Mononuclear cell (primary cell): Measurements from ENCODE around the gene MAD1L1. TPM values are rescaled to one million over a fixed set of nuclear protein-coding genes. Genes with fewer than 3 reads are reported as not detected.
"Not testable (repeated sequence)": the region's sequence is repeated elsewhere in the genome, so short reads cannot be mapped to it uniquely, and the experiment has no call there.

Source experiments
- H3K27me3 ChIP-seq: 2 replicates; pipeline ENCODE4 v1.6.0; 2011; ENCODE audit warnings: low read length, control low read depth; ENCODE audit not compliant: insufficient read depth
- H3K4me1 ChIP-seq: 2 replicates; pipeline ENCODE4 v1.5.1; 2011; ENCODE audit warnings: mild to moderate bottlenecking, low read length, control low read depth; ENCODE audit not compliant: insufficient read depth
- H3K4me3 ChIP-seq: 2 replicates; pipeline ENCODE4 v1.5.1; 2011; ENCODE audit warnings: mild to moderate bottlenecking, low read length, moderate library complexity
- H3K9me3 ChIP-seq: 2 replicates; pipeline ENCODE4 v1.5.1; 2011; ENCODE audit warnings: low read depth, mild to moderate bottlenecking, control low read depth, low read length
- total RNA-seq: library from RNA; depleted of rRNA; stranded (reverse); fragments of >200 nt; gene quantifications from one replicate; pipeline ENCODE4 v1.2.3, GENCODE V29; 2012

MAD1L1 gene
- total RNA-seq, 1 donor = 74.2 TPM

DNA sequence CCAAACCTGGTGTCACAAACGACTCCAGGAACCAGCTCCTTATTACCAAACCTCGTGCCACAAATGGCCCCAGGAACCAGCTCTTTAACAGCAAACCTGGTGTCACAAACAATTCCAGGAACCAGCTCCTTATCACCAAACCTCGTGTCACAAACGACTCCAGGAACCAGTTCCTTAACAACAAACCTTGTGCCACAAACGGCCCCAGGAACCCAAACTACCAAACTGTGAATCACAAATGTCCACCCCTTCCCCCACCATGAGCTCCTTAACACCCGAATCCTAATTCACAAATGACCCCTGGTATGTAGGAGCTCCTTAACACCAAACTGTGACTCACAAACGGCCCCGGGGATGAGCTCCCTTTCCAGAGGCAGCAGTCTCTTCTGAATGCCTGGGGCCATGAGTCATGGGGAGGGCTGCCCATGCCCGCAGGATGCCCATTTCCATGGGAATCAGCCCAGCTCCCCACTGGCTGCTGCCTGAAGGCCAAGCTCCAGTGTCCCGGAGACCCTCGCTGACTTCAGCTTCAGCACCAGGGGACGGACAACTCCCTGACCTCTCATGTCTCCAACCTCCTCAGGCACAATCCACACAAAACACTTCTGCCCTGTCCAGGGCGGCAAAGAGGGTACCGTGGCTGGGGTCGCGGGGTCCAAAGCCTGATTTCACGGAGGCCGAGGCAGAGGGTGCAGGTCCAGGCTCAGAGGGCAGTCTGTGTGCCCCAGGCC is 349.5 kb downstream of the MAD1L1 start:
- Histone ChIP-seq H3K9me3 (peaks cover 2% of the 10 kb centered on the region), H3K27me3 (no peaks in the 10 kb centered on the region), H3K4me3 (no peak overlapping the region), H3K4me1 (no peaks in the 10 kb centered on the region)

DNA sequence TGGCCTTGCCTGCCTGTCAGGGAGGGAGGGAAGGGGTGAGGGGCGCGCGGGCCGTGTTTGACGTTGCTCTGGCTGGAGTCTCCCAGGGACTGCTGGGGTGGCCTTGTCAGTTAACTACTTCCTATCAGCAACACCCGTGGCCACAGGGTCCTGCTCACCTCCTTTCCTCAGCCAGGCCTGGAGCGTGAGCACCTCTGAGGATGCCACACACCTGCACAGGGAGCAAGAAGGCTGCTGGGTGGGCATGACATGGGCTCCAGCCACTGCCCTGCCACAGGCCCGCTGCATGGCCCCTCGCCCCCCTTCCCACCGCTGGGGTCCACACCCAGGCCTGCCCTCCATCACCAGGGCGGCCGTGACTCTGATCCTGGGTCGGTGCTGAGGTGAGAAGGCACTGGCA is 350.3 kb downstream of the MAD1L1 start:
- Histone ChIP-seq H3K27me3 (no peaks in the 10 kb centered on the region), H3K9me3 (peaks cover 6% of the 10 kb centered on the region), H3K4me3 (no peak overlapping the region), H3K4me1 (no peaks in the 10 kb centered on the region)

DNA sequence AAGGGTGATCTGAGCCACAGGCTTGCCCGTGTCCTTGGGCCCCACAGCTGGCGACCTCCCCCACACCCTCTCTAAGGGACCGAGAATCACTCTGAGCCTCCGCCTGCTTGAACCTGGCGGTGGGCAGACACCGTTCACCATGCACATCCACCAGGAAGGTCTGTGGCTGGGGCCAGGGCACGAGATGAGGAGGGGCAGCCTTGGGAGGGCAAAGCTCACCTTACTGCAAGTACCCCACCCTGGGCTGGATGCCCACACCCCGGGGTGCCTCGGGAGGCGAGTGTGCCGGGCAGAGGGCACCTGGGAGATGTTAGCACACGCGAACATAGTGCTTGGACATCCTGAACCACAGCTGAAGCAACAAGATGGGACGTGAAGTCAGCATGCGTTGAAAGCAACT is 350.8 kb downstream of the MAD1L1 start:
- H3K4me1 ChIP-seq = no peaks in the 10 kb centered on the region
- H3K27me3 ChIP-seq = no peaks in the 10 kb centered on the region
- H3K4me3 ChIP-seq = no peak overlapping the region
- peaks cover 6% of the 10 kb centered on the region for H3K9me3 ChIP-seq

DNA sequence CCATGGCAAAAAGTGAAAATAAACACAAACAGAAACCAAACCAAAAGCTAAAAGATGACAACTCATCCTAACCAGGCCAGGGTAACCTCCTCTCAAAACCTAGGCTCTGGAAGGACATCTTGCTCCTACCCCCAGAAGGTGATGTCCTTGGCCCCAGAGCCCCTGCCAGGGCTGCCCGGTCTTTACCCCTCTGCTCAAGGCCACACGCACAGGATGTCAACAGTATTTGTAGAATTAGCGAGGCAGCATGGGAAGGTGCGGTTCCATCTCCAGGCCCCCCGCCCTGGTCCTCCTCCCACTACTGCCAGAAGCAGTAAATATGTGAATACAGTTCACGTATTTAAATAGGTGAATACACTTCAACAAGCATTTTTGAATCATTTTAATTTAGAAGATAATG is 356.1 kb downstream of the MAD1L1 start:
- H3K4me1 ChIP-seq, H3K9me3 ChIP-seq, H3K4me3 ChIP-seq, H3K27me3 ChIP-seq: not testable (repeated sequence)

DNA sequence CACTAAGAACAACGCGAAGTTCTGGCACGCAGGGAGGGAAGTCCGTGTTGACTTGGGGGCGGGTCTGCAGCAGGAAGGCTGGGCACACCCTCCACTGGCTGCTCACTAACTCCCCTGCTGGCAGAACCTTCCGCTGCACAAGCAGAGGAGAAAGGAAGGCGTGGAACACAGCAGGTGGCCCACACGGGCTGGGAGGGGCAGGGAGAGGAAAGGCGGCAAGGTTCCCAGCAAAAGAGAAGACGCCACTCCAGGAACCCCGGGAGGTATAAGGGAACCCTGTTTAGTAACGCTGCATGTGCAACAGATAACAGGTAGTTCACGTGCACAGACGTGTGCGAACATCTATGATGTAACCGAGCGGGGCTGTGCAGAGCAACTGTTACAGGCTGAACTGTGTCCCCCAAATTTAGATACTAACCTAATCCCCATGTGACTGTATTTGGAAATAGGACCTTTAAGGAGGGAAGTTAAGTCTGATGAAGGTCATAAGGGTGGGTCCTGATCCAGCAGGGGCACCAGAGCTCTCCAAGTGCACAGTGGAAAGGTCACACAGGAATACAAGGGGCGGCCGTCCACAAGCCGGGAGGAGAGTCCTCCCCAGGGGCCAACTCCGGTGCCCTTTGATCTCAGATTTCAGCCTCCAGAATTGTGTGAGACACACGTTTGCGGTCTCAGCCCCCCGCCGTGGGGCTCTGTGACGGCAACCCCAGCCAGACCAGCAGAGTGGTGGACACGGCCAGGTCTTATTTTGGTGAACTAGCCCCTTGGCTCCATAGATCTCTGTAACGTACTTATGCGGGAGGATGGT is 357.1 kb downstream of the MAD1L1 start:
- not testable (repeated sequence) for H3K9me3 ChIP-seq, H3K4me3 ChIP-seq

DNA sequence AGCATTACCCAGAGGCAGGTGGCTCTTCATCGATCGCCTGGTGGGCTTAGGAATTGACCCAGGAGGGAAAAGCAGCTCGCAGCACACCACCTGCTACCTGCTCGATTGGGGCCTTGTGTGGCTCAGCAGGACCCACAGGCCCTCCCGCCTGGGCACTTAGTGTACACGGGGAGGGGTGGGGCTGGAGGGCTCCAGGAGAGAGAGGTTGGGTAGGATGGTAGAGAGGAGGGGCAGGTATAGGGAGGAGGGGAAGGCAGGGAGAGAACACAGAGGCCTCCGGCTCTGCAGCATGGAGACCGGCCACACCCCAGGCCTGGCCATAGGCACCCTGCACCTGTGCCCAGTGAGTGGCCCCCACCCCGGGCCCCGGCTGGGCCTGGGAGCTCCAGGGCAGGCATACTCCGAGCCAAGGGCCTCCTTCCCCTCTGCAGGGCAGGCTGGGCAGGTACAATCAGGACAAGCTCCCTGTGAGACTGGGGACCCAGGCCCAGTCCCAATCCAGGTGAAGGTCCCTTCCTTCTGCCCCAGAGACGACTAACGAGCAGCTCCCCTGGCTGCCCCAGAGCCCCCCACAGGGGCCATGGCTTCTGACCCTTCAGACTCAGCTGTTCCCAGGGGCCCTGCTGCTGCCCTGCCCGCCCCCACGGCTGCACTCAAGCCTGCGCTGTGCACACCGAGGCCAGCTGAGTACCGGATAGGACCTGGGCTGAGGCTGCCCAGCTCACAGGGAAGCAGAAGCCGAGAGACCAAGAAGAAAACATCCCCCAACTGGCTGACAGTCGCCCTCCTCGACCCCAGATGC is 358.0 kb downstream of the MAD1L1 start:
- H3K4me1 ChIP-seq = not testable (repeated sequence)

More for the DNA sequence above, 357.1 kb downstream of the MAD1L1 start:
- not testable (repeated sequence) for H3K4me1 ChIP-seq, H3K27me3 ChIP-seq

DNA sequence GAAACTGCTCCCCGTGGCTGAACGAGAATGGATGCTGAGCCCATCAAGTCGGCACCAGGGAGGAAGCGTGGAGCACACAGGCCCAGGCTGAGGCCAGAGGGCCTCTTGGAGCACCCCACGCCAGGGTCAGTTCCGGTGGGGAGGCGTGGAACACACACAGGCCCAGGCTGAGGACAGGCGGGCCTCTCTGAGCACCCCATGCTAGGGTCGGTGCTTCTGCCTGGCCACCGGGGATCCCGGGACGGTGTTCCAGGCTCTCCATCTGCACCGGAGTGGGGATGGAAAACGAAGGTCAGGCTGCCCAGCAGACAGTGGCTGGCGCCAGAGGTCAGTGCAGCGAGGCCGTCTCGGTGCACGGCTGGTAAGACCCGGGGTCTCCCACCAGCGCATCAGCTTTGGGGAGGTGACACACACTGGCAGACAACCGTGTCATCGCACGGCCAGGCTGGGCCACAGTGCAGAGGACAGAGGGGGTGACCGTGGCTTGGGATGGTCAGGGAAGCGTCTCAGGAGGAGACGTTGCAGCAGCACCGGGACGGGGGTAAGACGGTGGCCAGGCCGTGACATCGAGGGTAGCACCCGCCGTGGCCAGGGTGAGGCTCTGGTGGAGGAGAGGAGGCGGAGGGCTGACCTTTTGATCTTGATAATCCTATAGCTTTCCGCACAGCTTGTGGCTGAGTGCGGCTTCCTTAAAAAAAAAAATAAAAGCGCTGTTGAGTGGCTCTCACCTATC is 358.7 kb downstream of the MAD1L1 start:
- Histone ChIP-seq H3K27me3 (no peaks in the 10 kb centered on the region), H3K4me3 (no peak overlapping the region), H3K9me3 (peaks cover 6% of the 10 kb centered on the region), H3K4me1 (peaks cover 8% of the 10 kb centered on the region)

More for the DNA sequence above, 358.0 kb downstream of the MAD1L1 start:
- H3K9me3 ChIP-seq, H3K4me3 ChIP-seq, H3K27me3 ChIP-seq: not testable (repeated sequence)

DNA sequence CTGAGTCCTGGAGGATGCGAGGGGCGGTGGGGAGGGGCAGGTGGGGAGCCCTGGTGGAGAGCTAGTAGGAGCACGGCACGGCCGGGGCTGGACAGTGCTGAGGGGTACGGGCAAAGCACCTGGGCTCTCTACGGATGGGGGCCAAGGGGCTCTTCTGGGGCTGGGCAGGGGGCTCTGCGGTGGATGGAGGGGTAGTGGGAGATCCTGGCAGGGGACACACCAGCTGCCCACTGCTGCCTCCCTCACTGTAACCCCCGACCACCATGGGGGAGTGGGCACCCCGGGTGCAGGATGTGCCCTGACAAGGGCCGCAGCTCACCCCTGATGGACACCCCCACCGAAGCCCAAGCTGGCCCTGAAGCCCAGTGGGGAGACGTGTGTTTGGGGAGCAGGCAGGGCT is 359.3 kb downstream of the MAD1L1 start:
- H3K27me3 ChIP-seq = no peaks in the 10 kb centered on the region
- no peak overlapping the region for H3K4me3 ChIP-seq
- H3K4me1 ChIP-seq = peaks cover 8% of the 10 kb centered on the region
- H3K9me3 ChIP-seq = peaks cover 6% of the 10 kb centered on the region

DNA sequence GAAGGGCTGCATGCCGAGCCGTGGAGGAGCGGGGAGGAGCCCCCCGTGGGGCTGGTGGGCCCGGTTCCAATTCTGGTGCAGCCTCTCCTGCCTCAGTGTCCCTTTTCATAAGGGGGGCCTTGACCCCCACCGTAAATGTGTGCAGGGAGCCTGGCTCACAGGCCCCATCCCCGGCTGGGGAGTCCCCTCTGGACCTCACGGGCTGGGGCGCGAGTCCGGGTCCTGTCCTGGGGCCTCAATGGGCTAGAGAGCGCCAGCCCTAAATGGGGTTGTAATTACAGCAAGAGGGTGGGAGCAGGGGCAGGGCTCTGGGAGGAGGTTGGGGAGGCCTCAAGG is 359.7 kb downstream of the MAD1L1 start:
- peaks cover 8% of the 10 kb centered on the region for H3K4me1 ChIP-seq
- H3K27me3 ChIP-seq = no peaks in the 10 kb centered on the region
- peaks cover 3% of the 10 kb centered on the region for H3K9me3 ChIP-seq
- no peak overlapping the region for H3K4me3 ChIP-seq

DNA sequence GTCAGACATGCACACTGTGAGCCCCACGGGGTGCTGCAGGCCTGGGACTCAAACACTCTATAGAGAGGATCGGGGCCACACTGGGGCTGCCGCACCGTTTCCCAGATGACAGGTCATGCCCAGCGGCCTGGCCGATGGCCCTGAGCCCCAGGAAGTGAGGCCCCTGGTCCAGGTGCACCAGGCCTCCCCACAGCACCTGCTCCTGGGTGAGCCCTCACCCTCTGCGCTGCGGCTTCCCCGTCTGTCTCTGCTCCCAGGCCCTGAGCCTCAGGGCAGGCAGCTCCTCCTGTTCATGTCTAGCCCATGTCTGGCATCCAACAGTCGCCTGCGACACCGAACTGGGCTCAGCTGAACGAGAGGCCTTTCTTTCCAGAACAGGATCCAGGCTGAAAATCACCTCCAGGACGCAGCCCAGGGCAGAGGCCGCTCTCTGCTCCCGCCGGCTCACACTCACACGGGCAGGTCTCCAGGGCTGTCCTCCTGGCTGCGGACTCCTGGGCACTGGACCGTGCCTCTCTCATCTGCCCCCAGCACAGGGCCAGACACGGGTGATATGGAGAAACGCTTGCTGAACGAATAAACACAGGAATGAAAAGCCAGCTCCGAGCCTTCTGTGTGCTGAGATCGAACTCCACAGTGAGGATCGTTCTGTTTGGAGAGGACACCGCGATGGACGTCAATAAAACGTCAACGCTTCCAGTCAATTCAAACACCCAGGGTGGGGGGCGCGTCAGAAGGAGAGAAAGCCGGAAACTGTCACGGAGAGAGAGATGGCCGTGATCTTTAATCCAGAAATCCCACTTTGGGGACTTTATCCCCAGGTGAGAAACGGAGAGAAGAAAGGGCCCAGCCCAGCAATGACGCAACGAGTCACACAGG is 360.3 kb downstream of the MAD1L1 start:
- no peaks in the 10 kb centered on the region for H3K9me3 ChIP-seq
- H3K4me1 ChIP-seq = peaks cover 8% of the 10 kb centered on the region

DNA sequence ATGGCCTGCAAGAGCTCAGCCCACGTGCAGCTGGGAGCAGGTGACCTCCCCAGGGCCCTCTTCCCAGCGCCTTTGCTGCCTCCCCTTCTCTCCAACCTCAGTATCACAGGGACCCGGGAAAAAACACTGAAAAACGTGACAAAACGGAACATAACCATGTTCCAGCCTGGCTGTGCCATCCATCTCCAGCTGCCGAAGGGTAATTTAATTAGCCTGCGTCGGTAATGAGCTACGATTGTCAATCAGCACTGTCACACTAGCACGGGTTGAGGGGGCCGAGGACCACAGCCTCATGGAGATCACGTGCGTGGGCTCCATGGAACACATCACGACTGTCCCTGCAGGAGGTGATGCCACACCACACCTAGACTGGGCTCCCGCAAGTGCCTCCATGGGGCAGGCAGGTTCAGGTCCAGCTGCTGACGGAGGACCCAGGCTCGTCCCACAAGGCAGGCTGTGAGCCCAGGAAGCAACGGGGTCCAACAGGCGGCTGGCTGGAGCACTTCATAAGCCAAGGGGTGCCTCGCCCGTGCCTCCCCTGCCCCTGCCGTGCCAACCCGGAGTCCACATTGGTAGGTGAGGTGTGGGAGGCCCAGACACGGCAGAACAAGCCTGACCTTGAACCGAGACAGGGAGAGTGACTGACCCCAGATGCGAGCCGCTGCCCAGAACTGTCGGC is 363.2 kb downstream of the MAD1L1 start:
- no peaks in the 10 kb centered on the region for H3K4me1 ChIP-seq
- H3K4me3 ChIP-seq = no peak overlapping the region
- no peaks in the 10 kb centered on the region for H3K27me3 ChIP-seq
- no peaks in the 10 kb centered on the region for H3K9me3 ChIP-seq

More for the DNA sequence above, 360.3 kb downstream of the MAD1L1 start:
- Histone ChIP-seq H3K27me3 (no peaks in the 10 kb centered on the region), H3K4me3 (no peak overlapping the region)

DNA sequence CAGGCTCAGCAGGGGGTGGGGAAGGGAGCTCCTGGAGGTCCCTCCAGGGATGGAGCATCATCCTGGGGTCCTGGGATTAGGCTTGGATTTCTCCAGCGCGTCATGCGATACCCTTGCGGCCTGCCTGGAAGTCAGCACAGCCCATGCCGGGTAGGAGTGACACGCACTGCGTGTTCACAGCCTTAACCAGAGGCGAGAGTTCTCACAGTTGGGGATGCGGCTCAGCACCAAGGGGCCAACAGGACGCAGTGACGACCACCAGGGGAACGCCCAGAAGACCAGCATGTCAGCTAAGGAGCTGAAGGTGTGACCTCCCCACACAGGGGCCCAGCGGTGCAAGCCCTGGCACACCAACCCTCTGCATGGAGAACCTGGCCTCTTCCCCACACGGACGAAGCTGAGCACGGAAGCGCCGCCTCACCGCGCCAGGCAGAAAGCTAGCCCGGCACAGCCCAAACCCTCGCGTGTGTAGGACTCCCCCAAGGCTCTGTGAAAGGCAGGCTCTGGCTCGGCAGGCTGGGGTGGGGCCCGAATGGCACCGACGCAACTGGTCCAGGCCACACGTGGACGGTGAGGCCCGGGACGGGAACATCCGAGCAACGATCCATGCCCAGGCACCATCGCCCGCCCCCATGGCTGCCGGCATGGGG is 364.1 kb downstream of the MAD1L1 start:
- Histone ChIP-seq H3K27me3 (no peaks in the 10 kb centered on the region), H3K4me1 (no peaks in the 10 kb centered on the region), H3K9me3 (no peaks in the 10 kb centered on the region), H3K4me3 (no peak overlapping the region)
